GM12878 (cell line): Measurements from ENCODE around the gene OPCML. TPM values are rescaled to one million over a fixed set of nuclear protein-coding genes. Genes with fewer than 3 reads are reported as not detected.

Experiments used
- ATAC-seq: fragments of 200-7000 bp; cut with Tn5 transposase; 3 replicates; pipeline ENCODE4 v1.9.1; 2020; ENCODE audit warnings: mild to moderate bottlenecking, moderate library complexity
- BruUV-seq: library from RNA; stranded (reverse); fragments of 400-500 nt; replicated peaks from 2 replicates; lab custom pipeline; 2021; lab: Mats Ljungman, UMichigan
- CTCF ChIA-PET: fragments of 300-600 bp; sonication (Branson Sonifier 250); formaldehyde crosslinking; extraction: SDS; loops from one replicate; lab custom pipeline; 2021; ENCODE audit warnings: inconsistent platforms; lab: Yijun Ruan, JAX
- POLR2A ChIA-PET: fragments of 350-600 bp; formaldehyde crosslinking; extraction: SDS; loops from one replicate; lab custom pipeline; 2021; ENCODE audit warnings: inconsistent platforms; lab: Charles Lee
- RAD21 ChIA-PET: fragments of 300-600 bp; sonication (Branson Sonifier 250); formaldehyde crosslinking; loops from one replicate; lab custom pipeline; 2023; ENCODE audit warnings: antibody characterized with exemption; ENCODE audit not compliant: unreplicated experiment; lab: Charles Lee
- SMC1A ChIA-PET: fragments of 300-600 bp; sonication (Branson Sonifier 250); formaldehyde crosslinking; loops from one replicate; lab custom pipeline; 2023; ENCODE audit not compliant: unreplicated experiment, uncharacterized antibody; lab: Charles Lee
- DNase-seq: peaks from one replicate; pipeline ENCODE4 v3.0.0-alpha.2; 2011; ENCODE audit warnings: low read depth, low spot score
- FAIRE-seq: peaks from 3 replicates; lab custom pipeline; 2011; peaks lifted over from hg19 to GRCh38; lab: Jason Lieb, UNC
- H2AFZ ChIP-seq: 2 replicates; pipeline ENCODE4 v1.6.0; 2011; ENCODE audit warnings: low read depth, low read length, control low read depth; ENCODE audit not compliant: control insufficient read depth
- H3K27ac ChIP-seq: 2 replicates; pipeline ENCODE4 v1.5.1; 2011; ENCODE audit warnings: control low read depth; ENCODE audit not compliant: control insufficient read depth, insufficient read depth
- H3K27me3 ChIP-seq, 2 experiments: replicated peaks in 1 of 2; 2 replicates each; pipeline versions ENCODE4 v1.6.0 to v1.6.1; 2011; ENCODE audit warnings: low read length in 1 of 2; ENCODE audit not compliant: control insufficient read depth in 2 of 2, insufficient read depth in 2 of 2
- H3K36me3 ChIP-seq, 2 experiments: 2 replicates each; pipeline ENCODE4 v1.5.1; 2011; ENCODE audit warnings: low read length in 1 of 2; ENCODE audit not compliant: control insufficient read depth in 2 of 2, insufficient read depth in 2 of 2
- H3K4me1 ChIP-seq: 2 replicates; pipeline ENCODE4 v1.6.1; 2011; ENCODE audit warnings: mild to moderate bottlenecking, low read length, moderate library complexity, mixed read lengths; ENCODE audit not compliant: control insufficient read depth, insufficient read depth
- H3K4me2 ChIP-seq: 2 replicates; pipeline ENCODE4 v1.6.0; 2011; ENCODE audit warnings: control low read depth; ENCODE audit not compliant: control insufficient read depth, insufficient read depth
- H3K4me3 ChIP-seq: fragments of 200-600 bp; sonication (generic); 2 replicates; pipeline ENCODE4 v1.5.1; 2016
- H3K79me2 ChIP-seq: 2 replicates; pipeline ENCODE4 v1.6.0; 2011; ENCODE audit warnings: low read length; ENCODE audit not compliant: control insufficient read depth, insufficient read depth
- H3K9ac ChIP-seq: 2 replicates; pipeline ENCODE4 v1.8.0; 2011; ENCODE audit warnings: low read length, control low read depth, mixed read lengths; ENCODE audit not compliant: control insufficient read depth, insufficient read depth
- H3K9me3 ChIP-seq: replicated peaks from 3 replicates; pipeline ENCODE4 v1.5.1; 2011; ENCODE audit warnings: mild to moderate bottlenecking, low read length; ENCODE audit not compliant: control insufficient read depth, insufficient read depth
- H4K20me1 ChIP-seq: 2 replicates; pipeline ENCODE4 v1.6.0; 2011; ENCODE audit not compliant: control insufficient read depth, insufficient read depth
- BHLHE40 ChIP-seq, 2 experiments: fragments of 450-650 bp in 1 of 2; IDR thresholded peaks; 2 replicates each; pipeline ENCODE4 v1.6.1; 2011 to 2017; ENCODE audit warnings: low read depth in 2 of 2, borderline replicate concordance in 1 of 2, improper control_type of control experiment in 1 of 2, low read length in 1 of 2, mild to moderate bottlenecking in 1 of 2
- CHD1 ChIP-seq: IDR thresholded peaks from 2 replicates; pipeline ENCODE4 v1.6.1; 2012; ENCODE audit warnings: low read depth, low read length, improper control_type of control experiment
- CREM ChIP-seq: IDR thresholded peaks from 2 replicates; pipeline ENCODE4 v1.6.1; 2014; ENCODE audit warnings: antibody characterized with exemption, low read depth
- EED ChIP-seq: sonication (generic); IDR thresholded peaks from 2 replicates; pipeline ENCODE4 v1.6.1; 2016; ENCODE audit warnings: antibody characterized with exemption, low read depth
- IKZF2 ChIP-seq, 2 experiments: fragments of 450-650 bp; IDR thresholded peaks; 2 replicates each; pipeline ENCODE4 v1.6.1; 2017; ENCODE audit warnings: mild to moderate bottlenecking in 2 of 2, moderate library complexity in 2 of 2
- JUND ChIP-seq: IDR thresholded peaks from 2 replicates; pipeline ENCODE4 v1.6.1; 2012; ENCODE audit warnings: low read depth, mild to moderate bottlenecking, low read length, improper control_type of control experiment, moderate library complexity
- NFXL1 ChIP-seq: fragments of 450-650 bp; IDR thresholded peaks from 2 replicates; pipeline ENCODE4 v1.6.1; 2017; ENCODE audit warnings: antibody characterized with exemption, mild to moderate bottlenecking, borderline replicate concordance
- NR2C1 ChIP-seq: fragments of 450-650 bp; IDR thresholded peaks from 2 replicates; pipeline ENCODE4 v1.6.1; 2017; ENCODE audit warnings: antibody characterized with exemption, mild to moderate bottlenecking, moderate library complexity
- NRF1 ChIP-seq: conservative IDR thresholded peaks from 2 replicates; pipeline ENCODE4 v1.6.1; 2011; ENCODE audit warnings: mild to moderate bottlenecking, low read depth, low read length, improper control_type of control experiment
- POLR2A ChIP-seq: IDR thresholded peaks from 2 replicates; pipeline ENCODE4 v1.6.1; 2011; ENCODE audit warnings: low read depth, mild to moderate bottlenecking, low read length
- SUZ12 ChIP-seq: fragments of 200-600 bp; sonication (generic); IDR thresholded peaks from one replicate; pipeline ENCODE4 v1.6.1; 2018; ENCODE audit warnings: antibody characterized with exemption, mild to moderate bottlenecking; ENCODE audit not compliant: unreplicated experiment
- YY1 ChIP-seq: IDR thresholded peaks from 2 replicates; pipeline ENCODE4 v1.6.1; 2011; ENCODE audit warnings: low read depth, mild to moderate bottlenecking, low read length
- ZSCAN29 ChIP-seq: fragments of 450-650 bp; IDR thresholded peaks from 2 replicates; pipeline ENCODE4 v1.6.1; 2017; ENCODE audit warnings: mild to moderate bottlenecking, moderate library complexity
- WGBS: methylation state at CpG from one replicate; pipeline ENCODE4 v1.1.6; 2016; ENCODE audit warnings: low lambda C conversion rate; ENCODE audit not compliant: insufficient replicate concordance, insufficient coverage; ENCODE audit errors: missing lambda C conversion rate; 5-methylcytosine and 5-hydroxymethylcytosine counted together
- in situ Hi-C: fragments of 300-500 bp; cut with MboI; formaldehyde crosslinking; loops from 9 replicates; pipeline ENCODE4 v1.14.3; 2018; ENCODE audit warnings: mixed read lengths
- intact Hi-C: fragments of 100-400 bp; cut with micrococcal nuclease; formaldehyde crosslinking; loops from one replicate; pipeline ENCODE4 v1.14.2; 2022; ENCODE audit not compliant: unreplicated experiment
- polyA plus RNA-seq, 11 experiments: library from polyadenylated mRNA; depleted of rRNA in 4 of 11; unstranded in 6 of 11; stranded (reverse) in 5 of 11; fragments of >200 nt; fragmentation: Nextera tagmentation in 4 of 11; fragmentation: Illumina TruSeq in 1 of 11; extraction: Ambion mirVana in 4 of 11; extraction: Trizol in 1 of 11; gene quantifications; 1 replicate in 1 of 11; 2 replicates in 10 of 11; pipeline versions ENCODE4 v1.2.1 to v1.2.3, GENCODE V29; 2011 to 2016; ENCODE audit warnings: inconsistent platforms in 2 of 11, missing spikeins in 2 of 11, low read depth in 1 of 11
- total RNA-seq, 4 experiments: library from RNA; depleted of rRNA in 3 of 4; stranded (reverse); fragments of >200 nt in 3 of 4; fragmentation: Illumina TruSeq in 1 of 4; extraction: Trizol in 1 of 4; gene quantifications; 2 replicates each; pipeline versions ENCODE4 v1.2.1 to v1.2.3, GENCODE V29; 2013 to 2021

The OPCML gene
- total and polyA plus RNA-seq, 10 of the 15 experiments (the other 5 are each of a cell fraction or from before 2014, with no cell fraction given), result 0.84 TPM; not detected in 9

- RAD21 ChIA-PET, result no interaction called here
- no peaks in the 10 kb centered on the region for H3K9me3 ChIP-seq
- H4K20me1 ChIP-seq, result no peaks in the 10 kb centered on the region
- intact Hi-C loops, result no loop called here
- ATAC-seq (no peak), DNase-seq (no peak), FAIRE-seq (no peak)
- no peak overlapping the region for H3K9ac ChIP-seq
- no peak overlapping the region for H3K4me3 ChIP-seq
- 0% methylated on average over 4 of the region's 4 CpGs for WGBS
- H3K4me2 ChIP-seq, result no peak overlapping the region
- POLR2A ChIA-PET, result no interaction called here
- no peaks in the 10 kb centered on the region for H3K27me3 ChIP-seq
- H3K4me1 ChIP-seq, result no peaks in the 10 kb centered on the region
- no peaks in the 10 kb centered on the region for H3K36me3 ChIP-seq
- no TSS peak for BruUV-seq
- in situ Hi-C loops, result no loop called here
- H3K79me2 ChIP-seq, result no peaks in the 10 kb centered on the region
- CTCF ChIA-PET, result no interaction called here
- no peak overlapping the region for H3K27ac ChIP-seq
- SMC1A ChIA-PET, result no interaction called here
- TF ChIP-seq BHLHE40 (IDR thresholded peaks at IDR 0.05; ENCODE audit: borderline replicate concordance in 1 of 2, low read depth in 2 of 2, low read length in 1 of 2), result no peak
- TF ChIP-seq SUZ12, result no peak
- no peak for TF ChIP-seq NR2C1
- no peak for TF ChIP-seq ZSCAN29
- no peak for TF ChIP-seq CHD1
- TF ChIP-seq NFXL1, result no peak
- TF ChIP-seq YY1, result no peak
- no peak for TF ChIP-seq CREM
- TF ChIP-seq EED, result no peak
- TF ChIP-seq POLR2A, result no peak
- TF ChIP-seq IKZF2 (IDR thresholded peaks at IDR 0.05), result no peak
- TF ChIP-seq JUND, result no peak
- TF ChIP-seq NRF1, result no peak
- no peak overlapping the region for H2AFZ ChIP-seq
Observed at GRCh38 chr11:132674151-132674550, 858.1 kb downstream of the OPCML start.
